Calu3 (cell line): ENCODE results near the gene LINGO1. TPM values are rescaled to one million over a fixed set of nuclear protein-coding genes. Genes with fewer than 3 reads are reported as not detected.

Source experiments
- BruUV-seq: library from RNA; stranded (reverse); fragments of 400-500 nt; replicated peaks from 2 replicates; lab custom pipeline; 2021; lab: Mats Ljungman, UMichigan
- CTCF ChIA-PET: fragments of 300-600 bp; sonication (Branson Sonifier 250); formaldehyde crosslinking; loops from one replicate; lab custom pipeline; 2022; ENCODE audit warnings: antibody characterized with exemption; lab: Charles Lee
- DNase-seq: peaks from one replicate; pipeline ENCODE4 v3.0.0; 2022
- H3K27ac Mint-ChIP-seq: one replicate; pipeline ENCODE4 v1.8.0; 2022; ENCODE audit warnings: mixed read lengths; ENCODE audit not compliant: unreplicated experiment
- H3K27me3 Mint-ChIP-seq: one replicate; pipeline ENCODE4 v1.8.0; 2022; ENCODE audit warnings: mixed read lengths; ENCODE audit not compliant: unreplicated experiment
- H3K36me3 Mint-ChIP-seq: one replicate; pipeline ENCODE4 v1.8.0; 2022; ENCODE audit warnings: mild to moderate bottlenecking, moderate library complexity, mixed read lengths; ENCODE audit not compliant: insufficient read depth, unreplicated experiment
- H3K4me1 Mint-ChIP-seq: one replicate; pipeline ENCODE4 v1.8.0; 2022; ENCODE audit warnings: mild to moderate bottlenecking, low read depth, mixed read lengths; ENCODE audit not compliant: unreplicated experiment
- H3K4me3 Mint-ChIP-seq: one replicate; pipeline ENCODE4 v1.8.0; 2022; ENCODE audit warnings: mild to moderate bottlenecking, low read depth, moderate library complexity, mixed read lengths; ENCODE audit not compliant: unreplicated experiment
- H3K9me3 Mint-ChIP-seq: one replicate; pipeline ENCODE4 v1.8.0; 2022; ENCODE audit warnings: low read depth, mixed read lengths; ENCODE audit not compliant: unreplicated experiment
- CTCF ChIP-seq: fragments of 200-600 bp; IDR thresholded peaks from one replicate; pipeline ENCODE4 v1.8.0; 2022; ENCODE audit warnings: antibody characterized with exemption; ENCODE audit not compliant: unreplicated experiment
- intact Hi-C: fragments of 100-400 bp; cut with micrococcal nuclease; formaldehyde crosslinking; loops from one replicate; pipeline ENCODE4 v1.10.0; 2022; ENCODE audit not compliant: unreplicated experiment
- total RNA-seq: library from RNA; stranded (reverse); gene quantifications from 2 replicates; pipeline ENCODE4 v1.2.3, GENCODE V29; 2022

LINGO1 gene
- total RNA-seq, 1 experiment from 2014 or later = not detected

- intact Hi-C loops = no loop called here
- H3K9me3 Mint-ChIP-seq = no peaks in the 10 kb centered on the region
- TF ChIP-seq CTCF = peak; percentile 59
- H3K27ac Mint-ChIP-seq = no peak overlapping the region
- peaks cover 6% of the 10 kb centered on the region for H3K4me1 Mint-ChIP-seq
- H3K4me3 Mint-ChIP-seq = no peak overlapping the region
- peaks cover 66% of the 10 kb centered on the region for H3K27me3 Mint-ChIP-seq
- no TSS peak for BruUV-seq
- DNase-seq = peak; percentile 76
- CTCF ChIA-PET = interaction anchor here (0.9 to 3.1 kb wide), 9 partner anchors 9 to 223 kb away, joined by 3 to 16 read pairs (median 5); partner anchors contain the start of gene LINGO1
- H3K36me3 Mint-ChIP-seq = no peaks in the 10 kb centered on the region
Measured at GRCh38 chr15:77617476-77618230, 15.1 kb downstream of the LINGO1 start.

DNA sequence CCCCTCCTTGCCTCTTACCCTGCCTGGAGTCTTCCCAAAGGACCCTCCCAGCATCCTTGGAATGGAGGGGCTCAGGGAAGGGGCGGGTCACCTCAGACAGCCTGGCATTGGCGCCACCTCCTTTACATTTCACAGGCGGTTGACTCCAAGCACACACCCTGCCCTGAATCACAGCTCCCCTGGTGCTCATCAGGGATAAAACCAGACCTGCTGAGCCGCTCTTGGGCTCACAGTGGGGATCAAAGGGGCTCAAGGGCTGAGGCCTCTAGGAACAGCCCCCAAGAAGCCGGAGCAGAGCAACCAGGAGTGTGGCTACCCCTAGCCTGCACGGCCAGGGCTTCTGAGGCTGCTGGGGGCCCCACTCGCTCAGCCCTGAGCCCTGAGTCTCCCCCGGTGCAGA lies 16.6 kb downstream of the LINGO1 start:
- Mint-ChIP-seq H3K27me3 (peaks cover 54% of the 10 kb centered on the region), H3K9me3 (no peaks in the 10 kb centered on the region), H3K36me3 (no peaks in the 10 kb centered on the region), H3K4me3 (no peak overlapping the region), H3K27ac (no peak overlapping the region), H3K4me1 (peaks cover 6% of the 10 kb centered on the region)
- no peak for TF ChIP-seq CTCF
- no TSS peak for BruUV-seq
- CTCF ChIA-PET = interaction anchor here (3.1 kb wide), 1 partner anchor 17 kb away, joined by 16 read pairs; the partner anchor contains the start of gene LINGO1
- no peak for DNase-seq
- intact Hi-C loops = no loop called here

GRCh38 chr15:77615472-77615871 lies 17.2 kb downstream of the LINGO1 start:
- TF ChIP-seq CTCF = no peak
- Mint-ChIP-seq H3K27ac (no peak overlapping the region), H3K4me3 (no peak overlapping the region), H3K27me3 (peaks cover 56% of the 10 kb centered on the region), H3K9me3 (no peaks in the 10 kb centered on the region), H3K4me1 (peaks cover 6% of the 10 kb centered on the region), H3K36me3 (no peaks in the 10 kb centered on the region)
- intact Hi-C loops = no loop called here
- CTCF ChIA-PET = interaction anchor here (3.1 kb wide), 1 partner anchor 18 kb away, joined by 16 read pairs; the partner anchor contains the start of gene LINGO1
- no TSS peak for BruUV-seq
- no peak for DNase-seq

DNA sequence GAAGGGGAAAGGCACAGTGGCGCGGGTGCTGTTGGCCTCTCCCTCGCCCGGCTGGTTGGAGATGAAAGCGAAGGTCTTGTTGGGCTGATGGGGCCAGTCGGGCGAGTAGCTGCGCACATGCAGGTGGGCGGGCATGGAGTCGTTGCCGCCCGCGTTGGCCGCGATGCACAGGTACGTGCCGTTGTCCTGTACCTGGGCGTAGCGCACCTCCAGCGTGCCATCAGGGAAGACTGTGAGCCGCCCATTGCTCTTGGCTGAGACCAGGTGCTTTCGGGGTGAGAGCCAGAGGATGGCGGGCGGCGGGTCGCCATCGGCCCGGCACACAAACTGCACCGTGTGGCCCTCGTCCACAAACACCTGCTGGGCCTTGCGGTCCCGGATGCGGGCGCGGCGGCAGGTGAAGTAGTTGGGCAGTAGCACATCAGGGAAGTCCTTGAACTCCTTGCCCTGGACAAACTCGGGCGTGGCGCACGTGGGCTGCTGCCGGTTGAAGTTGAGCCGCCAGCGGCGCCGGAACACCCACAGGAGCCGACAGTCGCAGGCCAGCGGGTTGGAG lies 18.4 kb downstream of the LINGO1 start:
- BruUV-seq = no TSS peak
- TF ChIP-seq CTCF = no peak
- intact Hi-C loops = no loop called here
- H3K4me3 Mint-ChIP-seq = no peak overlapping the region
- DNase-seq = no peak
- no peaks in the 10 kb centered on the region for H3K9me3 Mint-ChIP-seq
- H3K36me3 Mint-ChIP-seq = no peaks in the 10 kb centered on the region
- peaks cover 64% of the 10 kb centered on the region for H3K27me3 Mint-ChIP-seq
- CTCF ChIA-PET = no interaction called here
- H3K27ac Mint-ChIP-seq = no peak overlapping the region
- peaks cover 6% of the 10 kb centered on the region for H3K4me1 Mint-ChIP-seq
